ENCODE measurements around the gene RAB40B. TPM values are rescaled to one million over a fixed set of nuclear protein-coding genes. Genes with fewer than 3 reads are reported as not detected.

Gene RAB40B
- total and polyA plus RNA-seq, 5 experiments from 2014 or later = 1.4 to 6.1 (median 2.7) TPM

GRCh38 chr17:82645516-82645915 is 53.0 kb downstream of the RAB40B start:
- Mint-ChIP-seq H3K4me1 (peaks cover 15 to 52% (median 35%) of the 10 kb centered on the region in 4 donors), H3K36me3 (peaks cover 0 to 51% (median 13%) of the 10 kb centered on the region in 3 donors), H3K27me3 (no peaks in the 10 kb centered on the region), H3K9me3 (no peaks in the 10 kb centered on the region), H3K27ac (peak overlapping the region in 4 of 10 donors; percentile 11 to 84 (median 30)), H3K4me3 (peak overlapping the region; percentile 19 to 92 (median 72))
- POLR2A ChIA-PET = interaction anchor here (0.6 to 0.7 kb wide), 2 partner anchors 105 to 233 kb away, joined by 3 read pairs; no protein-coding TSS in a partner anchor
- ATAC-seq (no peak), DNase-seq (no peak)

- Mint-ChIP-seq H3K9me3 (no peaks in the 10 kb centered on the region), H3K4me3 (peak overlapping the region in 1 of 10 donors; percentile 19), H3K36me3 (peaks cover 0 to 65% (median 16%) of the 10 kb centered on the region in 3 donors), H3K27me3 (no peaks in the 10 kb centered on the region), H3K27ac (no peak overlapping the region), H3K4me1 (peaks cover 21 to 62% (median 39%) of the 10 kb centered on the region in 4 donors)
- DNase-seq = no peak
- POLR2A ChIA-PET = no interaction called here
- ATAC-seq = no peak
These were observed 54.4 kb downstream of the RAB40B start for GRCh38 chr17:82644148-82644547.

DNA sequence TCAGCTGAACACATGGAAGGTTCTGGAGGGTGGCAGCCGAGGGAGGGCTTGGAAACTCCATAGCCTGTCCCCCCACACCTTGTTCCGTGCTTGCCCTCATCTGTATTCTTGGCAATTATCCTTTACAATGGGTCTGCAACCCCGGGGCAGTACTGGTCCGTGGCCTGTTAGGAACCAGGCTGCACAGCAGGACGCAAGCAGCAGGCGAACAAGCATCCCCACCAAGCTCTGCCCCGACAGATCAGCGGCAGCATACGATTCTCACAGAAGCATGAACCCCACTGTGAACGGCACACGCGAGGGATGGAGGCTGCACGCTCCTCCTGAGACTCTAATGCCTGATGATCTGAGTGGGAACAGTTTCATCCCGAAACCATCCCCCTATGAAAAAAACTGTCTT is 56.5 kb downstream of the RAB40B start:
- POLR2A ChIA-PET = no interaction called here
- H3K27ac Mint-ChIP-seq = peak overlapping the region in 1 of 10 donors; percentile 81
- H3K9me3 Mint-ChIP-seq = peaks cover 0 to under 1% (median 0%) of the 10 kb centered on the region in 9 donors
- peaks cover 6 to 78% (median 25%) of the 10 kb centered on the region in 3 donors for H3K36me3 Mint-ChIP-seq
- peak overlapping the region in 1 of 10 donors; percentile 14 for H3K4me3 Mint-ChIP-seq
- DNase-seq (no peak), ATAC-seq (no peak)
- H3K4me1 Mint-ChIP-seq = peaks cover 22 to 80% (median 48%) of the 10 kb centered on the region in 4 donors
- no peaks in the 10 kb centered on the region for H3K27me3 Mint-ChIP-seq

GRCh38 chr17:82640036-82640435 is 58.5 kb downstream of the RAB40B start:
- Mint-ChIP-seq H3K9me3 (peaks cover 0 to 8% (median 0%) of the 10 kb centered on the region in 9 donors), H3K27me3 (no peaks in the 10 kb centered on the region), H3K36me3 (peaks cover 11 to 79% (median 34%) of the 10 kb centered on the region in 3 donors), H3K4me1 (peaks cover 26 to 69% (median 39%) of the 10 kb centered on the region in 4 donors), H3K27ac (peak overlapping the region in 1 of 10 donors; percentile 63), H3K4me3 (peak overlapping the region in 1 of 10 donors; percentile 36)
- DNase-seq = no peak
- POLR2A ChIA-PET = no interaction called here
- ATAC-seq = no peak

DNA sequence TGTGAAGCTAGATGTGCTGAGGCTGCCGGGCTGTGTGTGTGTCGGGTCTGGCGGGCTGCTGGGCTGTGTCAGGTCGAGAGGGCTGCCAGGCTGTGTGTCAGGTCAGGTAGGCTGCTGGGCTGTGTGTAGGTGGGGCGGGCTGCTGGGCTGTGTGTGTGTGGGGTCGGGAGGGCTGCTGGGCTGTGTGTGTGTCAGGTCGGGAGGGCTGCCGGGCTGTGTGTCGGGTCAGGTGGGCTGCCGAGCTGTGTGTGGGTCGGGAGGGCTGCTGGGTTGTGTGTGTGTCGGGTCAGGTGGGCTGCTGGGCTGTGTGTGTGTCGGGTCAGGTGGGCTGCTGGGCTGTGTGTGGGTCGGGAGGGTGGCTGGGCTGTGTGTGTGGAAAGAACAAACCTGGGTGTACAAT is 58.9 kb downstream of the RAB40B start:
- H3K27ac Mint-ChIP-seq = peak overlapping the region in 2 of 10 donors; percentile 34 to 63
- H3K27me3 Mint-ChIP-seq = no peaks in the 10 kb centered on the region
- POLR2A ChIA-PET = no interaction called here
- H3K4me3 Mint-ChIP-seq = peak overlapping the region in 1 of 10 donors; percentile 36
- ATAC-seq (no peak), DNase-seq (no peak)
- H3K36me3 Mint-ChIP-seq = peaks cover 11 to 79% (median 34%) of the 10 kb centered on the region in 3 donors
- peaks cover 0 to 8% (median 0%) of the 10 kb centered on the region in 9 donors for H3K9me3 Mint-ChIP-seq
- H3K4me1 Mint-ChIP-seq = peaks cover 29 to 67% (median 41%) of the 10 kb centered on the region in 4 donors

GRCh38 chr17:82638183-82638773 is 60.2 kb downstream of the RAB40B start:
- no peak for DNase-seq
- Mint-ChIP-seq H3K36me3 (peaks cover 11 to 77% (median 30%) of the 10 kb centered on the region in 3 donors), H3K4me3 (no peak overlapping the region), H3K27me3 (no peaks in the 10 kb centered on the region), H3K9me3 (peaks cover 0 to 8% (median 0%) of the 10 kb centered on the region in 9 donors), H3K27ac (peak overlapping the region in 1 of 10 donors; percentile 69), H3K4me1 (peaks cover 25 to 63% (median 40%) of the 10 kb centered on the region in 4 donors)
- no peak for ATAC-seq
- POLR2A ChIA-PET = no interaction called here

DNA sequence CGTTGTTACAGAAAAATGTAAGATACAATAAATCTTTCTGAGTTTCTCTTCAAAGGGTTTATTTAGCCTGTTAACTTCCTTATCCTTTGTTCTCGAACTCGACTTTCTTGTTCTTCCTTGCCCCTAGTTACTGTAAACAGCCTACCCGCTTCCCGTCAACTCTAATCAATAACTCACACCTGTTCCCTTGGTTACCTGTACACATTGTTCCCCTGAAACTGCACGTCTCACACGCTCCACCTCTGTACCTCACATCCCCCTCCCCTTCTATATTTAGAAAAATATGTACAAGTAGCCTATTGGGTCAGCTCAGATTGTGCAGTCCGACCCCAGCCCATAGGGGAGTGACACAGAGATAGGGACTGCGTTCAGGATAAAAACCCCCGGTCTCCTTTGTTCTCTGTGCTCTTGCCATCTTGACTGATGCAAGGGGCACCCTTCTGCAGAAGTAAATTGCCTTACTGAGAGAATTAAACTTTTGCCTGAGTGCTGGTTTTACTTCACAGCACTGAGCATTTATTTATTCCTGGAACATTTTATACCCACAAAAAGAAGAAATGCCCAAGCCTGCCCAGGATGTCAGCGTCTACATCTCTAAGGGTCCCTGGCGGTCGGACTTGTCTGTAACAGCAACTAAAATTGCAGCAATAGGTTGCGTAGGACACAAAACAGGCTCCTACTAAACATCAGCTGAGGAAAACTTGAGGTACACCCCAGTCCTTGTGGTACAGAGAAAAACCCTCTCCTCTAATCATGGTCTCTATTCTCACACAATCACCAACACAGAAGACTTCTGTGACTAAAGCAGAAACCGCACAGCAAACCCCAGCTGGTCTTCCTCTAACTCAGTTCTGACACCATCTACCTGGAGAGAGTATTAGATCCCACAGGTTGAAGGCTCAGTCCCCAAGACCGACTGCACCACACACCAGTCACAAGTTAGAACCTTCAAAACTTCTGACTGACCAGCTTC is 61.6 kb downstream of the RAB40B start:
- H3K4me1 Mint-ChIP-seq = peaks cover 22 to 59% (median 37%) of the 10 kb centered on the region in 4 donors
- DNase-seq (no peak), ATAC-seq (peak in 1 of 2 donors; percentile 36)
- H3K27me3 Mint-ChIP-seq = no peaks in the 10 kb centered on the region
- POLR2A ChIA-PET = interaction anchor here (0.6 to 0.7 kb wide), 2 partner anchors 90 to 297 kb away, joined by 3 read pairs; no protein-coding TSS in a partner anchor
- H3K27ac Mint-ChIP-seq = peak overlapping the region in 3 of 10 donors; percentile 46 to 68 (median 52)
- H3K9me3 Mint-ChIP-seq = peaks cover 0 to 8% (median 0%) of the 10 kb centered on the region in 9 donors
- peaks cover 11 to 73% (median 22%) of the 10 kb centered on the region in 3 donors for H3K36me3 Mint-ChIP-seq
- peak overlapping the region in 3 of 10 donors; percentile 16 to 23 (median 22) for H3K4me3 Mint-ChIP-seq

GRCh38 chr17:82633343-82633742 is 65.2 kb downstream of the RAB40B start:
- Mint-ChIP-seq H3K9me3 (peaks cover 0 to 8% (median 0%) of the 10 kb centered on the region in 9 donors), H3K36me3 (peaks cover 11 to 65% (median 23%) of the 10 kb centered on the region in 3 donors), H3K27ac (peak overlapping the region in 1 of 10 donors; percentile 64)

DNA sequence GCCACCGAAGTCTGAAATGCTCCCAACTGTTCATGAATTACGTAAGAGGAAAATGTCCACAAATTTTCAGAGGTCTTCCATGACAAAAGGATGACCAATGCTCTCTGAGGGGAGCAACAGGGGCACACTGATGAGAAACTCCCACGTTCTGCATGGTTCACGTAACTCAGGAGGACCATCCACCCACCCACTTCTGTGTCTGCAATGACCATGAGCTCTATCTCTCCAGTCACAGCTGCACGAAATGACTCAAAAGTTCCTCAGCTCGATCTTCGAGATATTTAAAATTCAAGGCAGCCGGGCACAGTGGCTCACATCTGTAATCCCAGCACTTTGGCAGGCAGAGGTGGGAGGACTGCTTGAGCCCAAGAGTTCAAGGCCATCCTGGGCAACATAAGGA is 66.0 kb downstream of the RAB40B start:
- peak overlapping the region in 1 of 10 donors; percentile 64 for H3K27ac Mint-ChIP-seq
- peaks cover 19 to 35% (median 27%) of the 10 kb centered on the region in 4 donors for H3K4me1 Mint-ChIP-seq
- no peak for ATAC-seq
- H3K4me3 Mint-ChIP-seq = no peak overlapping the region
- H3K27me3 Mint-ChIP-seq = no peaks in the 10 kb centered on the region
- peaks cover 10 to 68% (median 20%) of the 10 kb centered on the region in 3 donors for H3K36me3 Mint-ChIP-seq
- no peak for DNase-seq
- peaks cover 0 to 8% (median 0%) of the 10 kb centered on the region in 9 donors for H3K9me3 Mint-ChIP-seq
- POLR2A ChIA-PET = no interaction called here

More at GRCh38 chr17:82633343-82633742, 65.2 kb downstream of the RAB40B start:
- no peak overlapping the region for H3K4me3 Mint-ChIP-seq
- no peak for ATAC-seq
- peaks cover 16 to 40% (median 29%) of the 10 kb centered on the region in 4 donors for H3K4me1 Mint-ChIP-seq
- POLR2A ChIA-PET = no interaction called here
- no peaks in the 10 kb centered on the region for H3K27me3 Mint-ChIP-seq
- DNase-seq = no peak

DNA sequence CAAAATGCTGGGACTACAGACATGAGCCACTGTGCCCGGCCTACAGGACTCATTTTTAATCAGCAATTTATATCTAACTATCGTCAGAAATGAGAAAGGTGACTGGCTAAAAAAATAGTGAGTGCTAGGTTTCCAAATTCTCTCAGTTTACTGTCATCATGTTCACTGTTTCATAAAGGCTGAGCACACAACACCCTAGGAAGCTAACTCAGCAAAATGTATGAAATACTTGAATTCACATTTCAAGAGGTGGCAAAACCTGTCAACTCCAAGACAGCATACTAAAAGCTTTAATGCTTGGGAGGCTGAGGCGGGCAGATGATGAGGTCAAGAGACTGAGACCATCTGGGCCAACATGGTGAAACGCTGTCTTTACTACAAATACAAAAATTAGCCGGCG is 67.0 kb downstream of the RAB40B start:
- DNase-seq (no peak), ATAC-seq (no peak)
- Mint-ChIP-seq H3K36me3 (peaks cover 2 to 68% (median 11%) of the 10 kb centered on the region in 3 donors), H3K4me3 (no peak overlapping the region), H3K27ac (no peak overlapping the region), H3K27me3 (no peaks in the 10 kb centered on the region), H3K4me1 (peaks cover 12 to 29% (median 21%) of the 10 kb centered on the region in 4 donors), H3K9me3 (peaks cover 0 to 4% (median 0%) of the 10 kb centered on the region in 9 donors)
- POLR2A ChIA-PET = no interaction called here

GRCh38 chr17:82630212-82630611 is 68.3 kb downstream of the RAB40B start:
- no peak overlapping the region for H3K4me3 Mint-ChIP-seq
- peaks cover 7 to 25% (median 18%) of the 10 kb centered on the region in 4 donors for H3K4me1 Mint-ChIP-seq
- no peaks in the 10 kb centered on the region for H3K27me3 Mint-ChIP-seq
- POLR2A ChIA-PET = no interaction called here
- peaks cover 0 to 73% (median 7%) of the 10 kb centered on the region in 3 donors for H3K36me3 Mint-ChIP-seq
- H3K9me3 Mint-ChIP-seq = no peaks in the 10 kb centered on the region
- no peak for ATAC-seq
- DNase-seq = no peak
- peak overlapping the region in 1 of 10 donors; percentile 10 for H3K27ac Mint-ChIP-seq

- H3K27me3 Mint-ChIP-seq = no peaks in the 10 kb centered on the region
- ATAC-seq (no peak), DNase-seq (no peak)
- H3K27ac Mint-ChIP-seq = peak overlapping the region in 2 of 10 donors; percentile 46 to 49
- H3K4me1 Mint-ChIP-seq = peaks cover 3 to 23% (median 17%) of the 10 kb centered on the region in 4 donors
- H3K36me3 Mint-ChIP-seq = peaks cover 0 to 77% (median 7%) of the 10 kb centered on the region in 3 donors
- H3K9me3 Mint-ChIP-seq = no peaks in the 10 kb centered on the region
- POLR2A ChIA-PET = no interaction called here
- H3K4me3 Mint-ChIP-seq = no peak overlapping the region
These were observed 68.8 kb downstream of the RAB40B start for GRCh38 chr17:82629748-82630147.

Measured in naive thymus-derived CD8-positive, alpha-beta T cell (primary cell).